Measurements from ENCODE around the gene SWAP70.

DNA sequence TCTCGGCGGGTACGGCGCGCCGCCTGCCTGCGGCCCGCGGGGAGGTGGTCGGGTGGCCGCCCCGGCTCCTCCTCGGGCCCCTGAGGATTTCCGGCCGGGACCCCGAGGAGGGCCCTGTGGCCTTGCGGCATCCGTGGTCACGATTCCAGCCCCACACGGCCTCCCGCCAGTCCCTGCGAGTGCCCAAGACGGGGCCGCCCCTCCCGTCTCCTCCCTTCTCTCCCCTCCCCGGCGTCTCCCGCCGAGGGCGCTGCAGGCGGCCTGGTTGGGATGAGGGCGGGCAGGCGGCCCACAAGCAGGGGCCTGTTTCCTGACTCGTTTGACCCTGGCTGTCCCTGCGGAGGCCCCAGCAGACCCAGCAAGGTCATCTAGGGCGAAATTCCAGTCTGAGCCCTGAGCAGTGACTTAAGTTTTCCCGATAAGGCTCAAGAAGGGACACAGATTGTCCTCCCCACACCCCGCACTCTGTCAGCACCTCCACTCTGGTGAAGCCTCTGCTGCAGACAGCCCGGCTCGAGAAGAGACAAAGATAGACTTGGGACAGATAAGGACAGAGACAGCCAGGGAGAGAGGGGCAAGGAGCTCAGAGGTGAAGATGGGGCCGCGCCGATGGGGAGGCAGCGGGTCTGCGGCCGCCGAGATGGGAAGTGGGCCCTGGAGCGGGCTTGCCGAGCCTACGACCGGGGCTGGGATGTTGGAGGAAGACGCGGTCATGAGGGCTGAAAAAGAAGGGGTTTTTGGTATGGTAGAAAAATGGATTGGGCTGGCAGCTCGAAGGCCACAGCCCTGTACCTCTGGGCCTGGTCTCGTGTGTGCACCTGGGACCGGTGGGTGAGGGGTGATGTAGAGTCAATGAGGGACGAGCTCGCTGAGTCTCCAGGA is 95.0 kb downstream of the SWAP70 start:
- TF ChIP-seq POLR2A (IDR thresholded peaks at IDR 0.05; ENCODE audit: low read length), result no peak
- TF ChIP-seq GATA1 (IDR thresholded peaks at IDR 0.05; ENCODE audit: low read depth, low read length), result no peak

Data from erythroblast (primary cell).